HG03378 (cell line): ENCODE measurements around the gene SLC23A1.
"Not testable (repeated sequence)": the region's sequence is repeated elsewhere in the genome, so short reads cannot be mapped to it uniquely, and the experiment has no call there.

ENCODE experiments used
- ATAC-seq: cut with Tn5 transposase; IDR thresholded peaks from one replicate; pipeline ENCODE4 v1.9.1; 2021; ENCODE audit warnings: mild to moderate bottlenecking, moderate library complexity; ENCODE audit not compliant: unreplicated experiment

SLC23A1 gene

DNA sequence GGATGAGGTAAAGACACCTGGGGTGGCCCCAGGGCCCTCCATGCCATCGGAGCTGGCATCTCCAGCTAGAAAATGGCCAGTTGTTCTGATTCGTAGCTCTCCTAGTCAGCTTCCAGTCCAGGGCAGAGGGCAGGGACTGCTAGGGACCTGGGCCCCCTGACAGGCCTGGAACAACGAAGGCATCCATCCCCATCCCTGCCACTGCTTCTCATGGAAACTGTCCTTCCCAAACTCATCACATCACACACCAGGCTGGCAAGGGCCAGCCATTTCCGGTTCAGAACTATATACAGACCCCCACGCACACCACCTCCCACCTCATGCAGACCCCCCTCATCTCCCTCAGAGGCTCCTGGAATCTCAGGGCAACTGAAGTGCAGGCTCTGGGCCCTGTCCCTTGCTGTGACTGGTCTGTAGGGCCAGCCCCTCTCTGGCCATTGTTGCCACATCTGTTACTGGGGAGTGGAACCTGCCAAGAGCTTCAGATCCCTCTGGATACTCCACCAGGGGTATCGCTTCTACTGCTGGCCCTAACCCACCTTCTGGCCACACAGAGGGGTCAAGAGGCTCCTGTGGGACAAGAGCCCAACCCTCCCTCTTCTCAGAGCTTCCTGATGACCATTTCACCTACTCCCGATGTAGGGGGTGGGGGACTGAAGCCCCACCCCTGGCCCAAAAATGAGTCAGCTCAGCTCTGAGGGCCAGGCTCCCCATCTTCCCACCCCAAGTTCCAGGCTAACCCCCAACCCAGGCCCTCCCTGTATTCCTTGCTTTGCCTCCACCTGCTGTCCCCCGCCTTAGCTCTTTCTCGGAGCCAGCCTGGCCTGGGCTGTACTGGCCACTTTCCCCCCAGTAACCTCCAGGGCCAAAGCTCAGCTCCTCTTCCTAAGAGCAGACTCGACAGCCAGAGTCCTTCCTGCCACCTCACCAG lies 7.8 kb upstream of the SLC23A1 start:
- no peak for ATAC-seq

DNA sequence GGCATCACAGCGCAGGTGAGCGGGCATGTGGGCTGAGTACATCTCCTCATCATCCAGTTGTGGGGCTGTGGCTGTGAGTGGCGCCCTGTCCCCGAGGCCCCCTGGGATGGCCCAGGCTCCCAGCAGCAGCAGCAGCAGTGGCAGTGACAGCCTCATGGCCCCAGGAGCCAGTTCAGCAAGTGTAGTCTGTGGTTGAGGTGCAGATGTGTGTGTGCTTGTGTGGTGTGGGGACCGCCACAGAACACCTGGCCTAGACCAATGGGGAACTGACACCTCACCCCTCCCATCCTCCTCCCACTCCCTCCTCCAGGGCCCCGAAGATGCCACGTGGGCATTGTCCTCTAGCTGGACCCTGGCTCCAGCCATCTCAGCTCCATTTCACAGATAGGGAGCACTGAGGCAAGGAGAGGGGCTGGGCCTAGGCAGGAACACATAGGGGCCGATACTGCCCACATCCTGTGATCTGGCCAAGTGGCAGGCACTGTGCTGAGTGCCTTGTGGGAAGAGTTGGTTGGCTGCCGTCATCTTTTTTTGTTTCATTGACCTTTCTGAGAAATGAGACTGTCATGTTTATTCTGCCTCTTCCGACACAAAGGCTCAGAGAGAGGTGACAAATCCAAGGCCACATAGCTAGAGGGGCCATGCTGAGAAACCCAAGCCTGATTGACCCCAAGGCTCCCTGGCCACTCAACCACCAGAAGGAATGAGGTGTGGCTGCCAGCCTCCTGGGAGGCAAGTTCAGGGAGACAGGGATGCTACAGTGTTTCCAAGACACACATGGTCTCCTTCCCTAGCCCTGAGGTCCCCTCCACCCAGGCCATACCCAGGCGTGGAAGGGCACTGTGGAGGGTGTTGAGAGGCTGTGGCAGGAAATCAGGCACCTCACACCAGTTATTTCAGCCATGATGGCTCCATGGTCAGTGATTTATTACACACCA lies 6.9 kb upstream of the SLC23A1 start, which contains the start of gene MZB1:
Gene MZB1, minus strand, starts transcription at position 213 of the 938 bp plus-strand sequence. Its CDS starts 57 bp downstream, at position 156.
- ATAC-seq: peak; percentile 36

DNA sequence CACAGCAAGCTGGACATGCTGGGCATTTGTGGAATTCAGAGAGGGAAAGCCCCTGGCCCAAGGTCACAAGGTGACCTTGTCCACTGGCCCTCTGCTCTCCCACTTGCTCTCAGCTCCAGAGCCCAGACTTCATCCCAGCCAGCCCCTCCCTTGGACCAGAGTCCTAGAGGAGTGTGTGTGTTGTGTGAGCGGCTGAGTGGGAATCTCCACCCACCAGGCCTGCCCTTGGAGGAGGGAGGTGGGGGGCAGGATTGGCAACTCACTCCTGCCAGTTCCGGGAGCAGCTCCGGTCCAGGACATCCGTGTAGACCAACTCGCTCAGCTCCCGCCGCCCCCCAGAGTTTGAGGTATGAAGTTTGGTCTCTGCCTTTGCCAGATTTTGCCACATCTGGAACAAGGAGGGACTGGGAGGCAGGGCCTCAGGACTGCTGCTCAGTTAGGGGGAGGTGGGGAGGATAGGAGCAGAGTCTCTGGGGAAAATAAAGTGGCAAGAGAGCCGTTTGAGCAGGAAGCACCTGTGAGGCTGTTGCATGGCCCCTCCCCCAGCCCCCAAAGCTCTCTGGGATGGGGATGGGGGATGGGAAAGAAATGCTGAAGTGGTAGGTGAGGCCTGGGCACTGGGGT lies 5.2 kb upstream of the SLC23A1 start:
- no peak for ATAC-seq

DNA sequence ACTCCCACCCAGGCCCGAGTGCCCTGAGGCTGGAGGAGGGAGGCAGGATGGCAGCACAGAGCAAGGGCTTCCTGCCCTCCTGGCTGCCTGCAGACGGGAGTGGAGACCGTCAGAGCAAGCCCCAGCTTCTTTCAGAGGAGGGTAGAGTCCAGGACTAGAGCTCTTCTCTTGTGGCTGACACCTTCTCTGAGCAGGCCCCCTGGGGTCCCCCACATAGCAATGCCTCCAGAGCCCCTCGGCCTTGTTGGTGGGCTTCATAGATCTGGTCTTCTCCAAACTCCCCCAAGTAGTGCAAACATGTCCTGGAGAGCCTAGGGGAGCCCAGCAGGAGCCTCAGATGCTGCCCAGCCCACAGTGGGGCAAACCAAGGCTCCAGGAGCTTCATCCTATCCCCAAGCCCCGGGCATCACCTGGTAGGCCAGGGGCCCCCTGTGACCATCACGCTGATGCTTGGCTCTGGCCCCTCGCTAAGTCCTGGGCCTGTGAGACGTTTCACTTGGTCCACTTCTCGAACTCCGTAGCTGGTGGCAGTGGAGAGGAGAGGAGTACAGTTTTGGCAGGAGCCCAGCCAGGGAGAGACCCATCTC lies 4.6 kb upstream of the SLC23A1 start:
- ATAC-seq: no peak

- ATAC-seq: not testable (repeated sequence)
Measured at GRCh38 chr5:139386956-139387355, 3.9 kb upstream of the SLC23A1 start.

GRCh38 chr5:139386050-139386438 lies 2.9 kb upstream of the SLC23A1 start:
- no peak for ATAC-seq

DNA sequence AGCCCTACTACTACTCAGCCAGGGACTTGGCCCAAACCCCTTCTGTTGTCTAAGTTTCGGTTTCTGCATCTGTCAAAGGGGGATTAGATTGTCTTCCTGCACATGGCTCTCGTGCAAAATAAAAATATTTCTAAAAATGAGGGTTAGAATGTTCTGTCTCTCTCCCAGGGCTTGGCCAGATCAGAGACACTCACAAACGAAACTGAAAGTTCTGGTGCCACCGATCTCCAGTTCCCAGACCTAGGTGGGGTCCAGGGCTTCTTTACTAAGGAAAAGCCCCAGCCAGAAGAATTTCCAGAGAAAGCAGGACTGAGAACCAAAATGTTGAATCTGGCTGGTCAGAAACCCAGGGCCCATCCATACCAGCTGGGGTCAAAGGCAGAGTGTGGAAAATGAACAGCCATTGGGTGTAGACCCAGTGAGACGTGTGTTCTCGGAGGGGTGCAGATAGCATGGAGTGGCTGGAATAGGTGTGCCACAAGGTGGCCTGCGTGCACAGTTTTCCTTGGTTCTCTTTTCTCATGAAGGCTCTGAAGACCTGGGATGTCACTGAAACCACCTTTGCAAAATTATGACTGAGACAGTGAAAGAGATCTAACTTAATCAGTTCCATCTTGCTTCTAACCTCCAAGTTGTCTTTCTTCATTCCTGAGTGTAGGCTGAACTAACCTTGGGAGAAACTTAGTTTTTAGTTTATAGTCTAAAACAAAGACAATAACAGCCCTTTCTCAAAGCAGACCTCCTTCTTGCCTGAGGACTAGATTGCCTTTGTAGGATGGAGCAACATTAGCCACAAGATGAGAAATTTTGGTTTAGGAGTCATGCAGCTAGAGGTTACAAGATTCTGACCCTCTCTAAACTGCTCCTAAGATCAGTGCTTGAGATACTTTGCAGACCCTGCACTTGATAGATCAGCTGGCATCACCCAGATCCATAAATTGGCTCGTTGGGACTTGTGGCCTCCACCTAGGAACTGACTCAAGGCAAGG lies 2.3 kb upstream of the SLC23A1 start:
- ATAC-seq: no peak

- no peak for ATAC-seq
Measured at GRCh38 chr5:139384591-139385051, 1.5 kb upstream of the SLC23A1 start.

GRCh38 chr5:139383993-139384590 lies 995 bp upstream of the SLC23A1 start:
- ATAC-seq: no peak

- ATAC-seq: no peak
Measured at GRCh38 chr5:139382807-139383206, 290 bp downstream of the SLC23A1 start.

DNA sequence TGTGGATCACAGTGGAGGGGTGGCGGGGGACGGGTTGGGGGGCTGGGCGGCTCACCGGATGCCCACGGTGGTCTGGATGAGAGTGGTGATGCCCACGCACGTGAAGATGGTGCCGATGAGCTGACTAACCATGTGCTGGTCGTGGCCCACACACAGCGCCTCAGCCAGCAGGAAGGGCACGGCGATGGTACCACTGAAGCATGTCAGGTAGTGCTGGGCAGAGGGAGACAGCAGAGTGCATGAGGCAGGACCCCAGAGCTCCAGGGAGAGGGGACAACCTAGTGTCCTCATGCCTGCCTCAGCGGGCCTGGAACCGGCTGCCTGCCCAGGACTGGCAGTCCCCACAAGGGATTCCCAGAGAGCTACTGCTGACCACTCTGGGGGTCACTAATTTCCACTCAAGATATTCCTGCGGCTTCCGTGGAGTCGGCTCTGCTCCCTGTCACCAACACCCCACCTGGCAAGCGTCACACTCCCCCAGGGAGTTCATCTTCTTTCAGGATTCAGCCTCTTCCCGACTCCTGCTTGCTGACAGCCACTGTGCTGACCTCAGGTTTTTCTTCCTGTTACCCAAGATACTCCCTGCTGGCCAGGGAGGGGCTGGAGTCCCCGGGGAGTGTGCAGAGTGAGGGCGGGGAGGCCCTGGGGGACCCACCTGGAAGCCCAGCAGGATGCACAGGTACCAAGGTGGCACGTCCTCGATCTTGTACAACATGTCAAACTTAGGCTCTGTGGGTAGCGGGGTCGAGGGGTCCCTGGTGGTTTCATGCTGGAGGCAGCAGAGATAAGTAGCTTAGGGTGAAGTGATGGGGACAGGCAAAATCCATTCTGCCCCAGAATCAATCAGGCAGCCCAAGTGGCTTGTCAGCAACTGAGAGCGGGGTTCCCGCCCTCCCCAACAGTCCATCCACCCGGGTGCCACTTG lies 998 bp downstream of the SLC23A1 start:
- ATAC-seq: no peak

GRCh38 chr5:139379626-139380449 lies 3.3 kb downstream of the SLC23A1 start:
- no peak for ATAC-seq

DNA sequence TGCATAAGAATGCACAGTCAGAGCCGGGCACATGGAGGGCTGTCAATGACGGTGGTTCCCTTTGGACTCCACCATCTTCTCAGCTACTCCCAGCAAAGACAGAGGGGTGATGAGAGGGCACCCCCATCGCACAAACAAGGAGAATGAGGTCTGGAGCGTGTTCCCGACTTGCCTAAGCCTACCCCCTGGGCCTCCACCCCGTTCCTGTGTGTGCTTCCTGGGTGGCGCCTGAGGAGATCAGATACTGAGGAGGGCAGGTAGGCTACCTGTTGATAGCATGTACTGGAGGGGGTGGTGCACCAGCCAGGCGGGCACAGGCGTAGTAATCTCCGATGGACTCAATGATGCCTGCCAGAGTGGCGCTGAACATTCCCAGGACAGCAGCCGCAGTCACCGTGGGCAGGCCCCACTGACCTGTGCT lies 4.1 kb downstream of the SLC23A1 start:
- ATAC-seq: no peak

GRCh38 chr5:139378101-139378825 lies 4.8 kb downstream of the SLC23A1 start:
- ATAC-seq: no peak

GRCh38 chr5:139377226-139377625 lies 5.9 kb downstream of the SLC23A1 start:
- no peak for ATAC-seq

- ATAC-seq: no peak
Measured at GRCh38 chr5:139376364-139376763, 6.7 kb downstream of the SLC23A1 start.
